Lung (tissue), 12 donors: ENCODE measurements around the gene CA5B. TPM values are rescaled to one million over a fixed set of nuclear protein-coding genes. Genes with fewer than 3 reads are reported as not detected.

Experiments used
- ATAC-seq: fragments of 200-7000 bp; cut with Tn5 transposase; one replicate; pipeline ENCODE4 v1.9.1; 2020; ENCODE audit warnings: moderate number of reproducible peaks; ENCODE audit not compliant: insufficient read depth, low FRiP score
- DNase-seq, 3 donors: peaks; one replicate each; pipeline ENCODE4 v3.0.0-alpha.2; 2013 to 2017
- H3K27ac ChIP-seq, 2 donors: one replicate each; pipeline ENCODE4 v1.5.1; 2013; ENCODE audit warnings: mild to moderate bottlenecking in 2 of 2, moderate library complexity in 2 of 2, control low read depth in 1 of 2, inconsistent platforms in 1 of 2, low read depth in 1 of 2, low read length in 1 of 2
- H3K27me3 ChIP-seq, 3 donors: one replicate each; pipeline ENCODE4 v1.5.1; 2013; ENCODE audit warnings: low read length in 2 of 3; ENCODE audit not compliant: control insufficient read depth in 3 of 3, insufficient read depth in 3 of 3
- H3K36me3 ChIP-seq, 4 donors: one replicate each; pipeline ENCODE4 v1.5.1; 2013; ENCODE audit warnings: low read length in 4 of 4, mild to moderate bottlenecking in 1 of 4, moderate library complexity in 1 of 4; ENCODE audit not compliant: control insufficient read depth in 4 of 4, insufficient read depth in 4 of 4
- H3K4me1 ChIP-seq, 5 donors: one replicate each; pipeline ENCODE4 v1.5.1; 2013; ENCODE audit warnings: low read length in 5 of 5, mild to moderate bottlenecking in 2 of 5, moderate library complexity in 1 of 5; ENCODE audit not compliant: control insufficient read depth in 5 of 5, insufficient read depth in 5 of 5
- H3K4me3 ChIP-seq: one replicate; pipeline ENCODE4 v1.5.1; 2013; ENCODE audit warnings: mild to moderate bottlenecking, control low read depth, moderate library complexity
- H3K9ac ChIP-seq, 2 donors: one replicate each; pipeline ENCODE4 v1.5.1; 2013; ENCODE audit warnings: low read length in 2 of 2, control low read depth in 1 of 2; ENCODE audit not compliant: insufficient read depth in 1 of 2
- H3K9me3 ChIP-seq, 4 donors: one replicate each; pipeline ENCODE4 v1.5.1; 2013; ENCODE audit warnings: low read length in 3 of 4, mild to moderate bottlenecking in 1 of 4, moderate library complexity in 1 of 4; ENCODE audit not compliant: control insufficient read depth in 4 of 4, insufficient read depth in 3 of 4
- CTCF ChIP-seq: IDR thresholded peaks from 2 replicates; pipeline ENCODE4 v1.5.1; 2012; ENCODE audit warnings: mild to moderate bottlenecking; ENCODE audit errors: control extremely low read depth, extremely low read depth
- WGBS, 2 donors: extraction: QIAGEN DNeasy Blood & Tissue Kit; methylation state at CpG; one replicate each; pipeline ENCODE4 v1.1.7; 2013; 5-methylcytosine and 5-hydroxymethylcytosine counted together
- polyA plus RNA-seq, 2 donors: library from polyadenylated mRNA; stranded (reverse); fragments of 200-250 nt; gene quantifications; one replicate each; pipeline ENCODE4 v1.2.1, GENCODE V29; 2013
- total RNA-seq, 2 donors: library from RNA; depleted of rRNA in 1 of 2; stranded (reverse); fragments of >200 nt in 1 of 2; gene quantifications; one replicate each; pipeline ENCODE4 v1.2.1, GENCODE V29; 2014 to 2021
- donor health status: control.
- donor health status: control.
- donor health status: Bipolar disorder and iron deficiency.
- donor health status: healthy.
- donor health status: DM: yes; HTN: yes; CAD: no.

The CA5B gene
- total and polyA plus RNA-seq, 4 donors: 2.1 to 22.3 (median 9.9) TPM

GRCh38 chrX:15718283-15718970, 19.6 kb upstream of the CA5B start:
- Histone ChIP-seq H3K27ac (no peak overlapping the region), H3K9ac (no peak overlapping the region), H3K27me3 (peaks cover 0 to 41% (median 30%) of the 10 kb centered on the region in 3 donors), H3K36me3 (no peaks in the 10 kb centered on the region), H3K9me3 (no peaks in the 10 kb centered on the region), H3K4me3 (no peak overlapping the region), H3K4me1 (peaks cover 0 to 2% (median 0%) of the 10 kb centered on the region in 5 donors)
- DNase-seq (no peak), ATAC-seq (no peak)
- no peak for TF ChIP-seq CTCF
- 79 to 83% methylated on average over 9 of the region's 9 CpGs for WGBS, 2 donors

- no peaks in the 10 kb centered on the region for H3K9me3 ChIP-seq
- no peak for TF ChIP-seq CTCF
- ATAC-seq (no peak), DNase-seq (no peak)
- WGBS, 2 donors: 84 to 89% methylated on average over 4 of the region's 4 CpGs
- no peak overlapping the region for H3K4me3 ChIP-seq
- no peak overlapping the region for H3K27ac ChIP-seq
- no peaks in the 10 kb centered on the region for H3K4me1 ChIP-seq
- no peaks in the 10 kb centered on the region for H3K36me3 ChIP-seq
- no peak overlapping the region for H3K9ac ChIP-seq
- H3K27me3 ChIP-seq: peaks cover 0 to 36% (median 25%) of the 10 kb centered on the region in 3 donors
Observed at GRCh38 chrX:15719324-15719968, 18.6 kb upstream of the CA5B start.

- Histone ChIP-seq H3K4me1 (no peaks in the 10 kb centered on the region), H3K36me3 (peaks cover 0 to 2% (median 0%) of the 10 kb centered on the region in 4 donors), H3K27me3 (peaks cover 0 to 29% (median 12%) of the 10 kb centered on the region in 3 donors), H3K27ac (no peak overlapping the region), H3K9ac (no peak overlapping the region), H3K9me3 (no peaks in the 10 kb centered on the region), H3K4me3 (no peak overlapping the region)
- no peak for ATAC-seq
- TF ChIP-seq CTCF: no peak
- 38 to 83% methylated on average over 1 of the region's 1 CpG for WGBS, 2 donors
- DNase-seq: no peak
Observed at GRCh38 chrX:15721911-15722310, 16.2 kb upstream of the CA5B start.
